DND-41 (cell line): ENCODE measurements around the gene SLAMF1.
"Not testable (repeated sequence)": the region's sequence is repeated elsewhere in the genome, so short reads cannot be mapped to it uniquely, and the experiment has no call there.

Source experiments
- ATAC-seq: fragments of 200-7000 bp; cut with Tn5 transposase; 3 replicates; pipeline ENCODE4 v1.9.1; 2021; ENCODE audit warnings: low read depth; ENCODE audit not compliant: insufficient read depth
- DNase-seq: peaks from one replicate; pipeline ENCODE4 v3.0.0-alpha.2; 2020
- H2AFZ ChIP-seq: 2 replicates; pipeline ENCODE4 v1.6.0; 2012; ENCODE audit warnings: low read depth, low read length
- H3K27ac ChIP-seq: 2 replicates; pipeline ENCODE4 v1.5.1; 2012; ENCODE audit warnings: low read length, inconsistent platforms
- H3K27me3 ChIP-seq: fragments of 200-600 bp; sonication (generic); 2 replicates; pipeline ENCODE4 v1.6.0; 2012; ENCODE audit warnings: low read length, mild to moderate bottlenecking, inconsistent platforms; ENCODE audit not compliant: insufficient read depth, poor library complexity
- H3K36me3 ChIP-seq: 2 replicates; pipeline ENCODE4 v1.5.1; 2012; ENCODE audit warnings: low read length, inconsistent platforms; ENCODE audit not compliant: insufficient read depth
- H3K4me1 ChIP-seq: 2 replicates; pipeline ENCODE4 v1.5.1; 2012; ENCODE audit warnings: mild to moderate bottlenecking, low read length; ENCODE audit not compliant: insufficient read depth
- H3K4me2 ChIP-seq: 2 replicates; pipeline ENCODE4 v1.6.0; 2012; ENCODE audit warnings: mild to moderate bottlenecking, moderate library complexity, low read length, inconsistent platforms; ENCODE audit not compliant: insufficient read depth
- H3K4me3 ChIP-seq, 2 experiments: fragments of 200-600 bp in 1 of 2; shearing (Covaris generic) in 1 of 2; 2 replicates each; pipeline ENCODE4 v1.5.1; 2012 to 2016; ENCODE audit warnings: inconsistent platforms in 2 of 2, low read length in 2 of 2, mild to moderate bottlenecking in 2 of 2, low read depth in 1 of 2, moderate library complexity in 1 of 2
- H3K79me2 ChIP-seq: 2 replicates; pipeline ENCODE4 v1.6.0; 2012; ENCODE audit warnings: low read length, inconsistent platforms; ENCODE audit not compliant: insufficient read depth
- H3K9ac ChIP-seq: 2 replicates; pipeline ENCODE4 v1.6.0; 2012; ENCODE audit warnings: low read depth, mild to moderate bottlenecking, inconsistent platforms, low read length, moderate library complexity
- H3K9me3 ChIP-seq: 2 replicates; pipeline ENCODE4 v1.5.1; 2012; ENCODE audit warnings: low read length, moderate library complexity, mild to moderate bottlenecking, inconsistent platforms; ENCODE audit not compliant: insufficient read depth, severe bottlenecking
- H4K20me1 ChIP-seq: 2 replicates; pipeline ENCODE4 v1.6.0; 2012; ENCODE audit warnings: low read length; ENCODE audit not compliant: insufficient read depth
- EZH2 ChIP-seq: IDR thresholded peaks from 3 replicates; pipeline ENCODE4 v1.6.1; 2012; ENCODE audit warnings: borderline replicate concordance, low read depth, mild to moderate bottlenecking, moderate library complexity, low read length, inconsistent platforms; ENCODE audit not compliant: severe bottlenecking
- TF ChIP-seq, protein P1 (sequence below): IDR thresholded peaks from 2 replicates; pipeline ENCODE4 v1.5.1; 2012; ENCODE audit warnings: borderline replicate concordance, low read length, moderate library complexity, mild to moderate bottlenecking; ENCODE audit not compliant: poor library complexity, severe bottlenecking; ENCODE audit errors: extremely low read depth

The SLAMF1 gene

DNA sequence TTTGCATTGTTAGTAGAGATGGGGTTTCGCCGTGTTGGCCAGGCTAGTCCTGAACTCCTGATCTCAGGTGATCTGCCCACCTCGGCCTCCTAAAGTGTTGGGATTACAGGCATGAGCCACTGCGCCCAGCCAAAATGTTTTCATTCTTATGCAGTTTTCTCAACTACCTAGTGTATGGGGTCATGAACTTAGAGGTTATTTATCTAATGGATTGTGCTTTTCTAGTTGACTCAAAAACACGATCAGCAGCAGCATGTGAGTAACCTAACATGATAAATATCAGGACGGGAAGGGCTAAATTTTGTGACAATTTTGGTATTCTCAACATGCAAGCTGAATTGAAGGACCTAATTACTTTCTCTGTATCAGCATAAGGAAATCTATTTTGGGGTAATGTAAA lies 58.4 kb downstream of the SLAMF1 start:
- H3K27me3 ChIP-seq = no peaks in the 10 kb centered on the region
- H3K4me3 ChIP-seq = no peak overlapping the region
- no peaks in the 10 kb centered on the region for H3K36me3 ChIP-seq
- no peaks in the 10 kb centered on the region for H3K4me1 ChIP-seq
- no peak overlapping the region for H3K9ac ChIP-seq
- no peak overlapping the region for H3K4me2 ChIP-seq
- H4K20me1 ChIP-seq = no peaks in the 10 kb centered on the region
- ATAC-seq (no peak), DNase-seq (no peak)
- H2AFZ ChIP-seq = no peak overlapping the region
- H3K9me3 ChIP-seq = no peaks in the 10 kb centered on the region
- H3K79me2 ChIP-seq = no peaks in the 10 kb centered on the region
- TF ChIP-seq EZH2 = no peak
- TF ChIP-seq, protein P1, sequence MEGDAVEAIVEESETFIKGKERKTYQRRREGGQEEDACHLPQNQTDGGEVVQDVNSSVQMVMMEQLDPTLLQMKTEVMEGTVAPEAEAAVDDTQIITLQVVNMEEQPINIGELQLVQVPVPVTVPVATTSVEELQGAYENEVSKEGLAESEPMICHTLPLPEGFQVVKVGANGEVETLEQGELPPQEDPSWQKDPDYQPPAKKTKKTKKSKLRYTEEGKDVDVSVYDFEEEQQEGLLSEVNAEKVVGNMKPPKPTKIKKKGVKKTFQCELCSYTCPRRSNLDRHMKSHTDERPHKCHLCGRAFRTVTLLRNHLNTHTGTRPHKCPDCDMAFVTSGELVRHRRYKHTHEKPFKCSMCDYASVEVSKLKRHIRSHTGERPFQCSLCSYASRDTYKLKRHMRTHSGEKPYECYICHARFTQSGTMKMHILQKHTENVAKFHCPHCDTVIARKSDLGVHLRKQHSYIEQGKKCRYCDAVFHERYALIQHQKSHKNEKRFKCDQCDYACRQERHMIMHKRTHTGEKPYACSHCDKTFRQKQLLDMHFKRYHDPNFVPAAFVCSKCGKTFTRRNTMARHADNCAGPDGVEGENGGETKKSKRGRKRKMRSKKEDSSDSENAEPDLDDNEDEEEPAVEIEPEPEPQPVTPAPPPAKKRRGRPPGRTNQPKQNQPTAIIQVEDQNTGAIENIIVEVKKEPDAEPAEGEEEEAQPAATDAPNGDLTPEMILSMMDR = no peak
- no peak overlapping the region for H3K27ac ChIP-seq

DNA sequence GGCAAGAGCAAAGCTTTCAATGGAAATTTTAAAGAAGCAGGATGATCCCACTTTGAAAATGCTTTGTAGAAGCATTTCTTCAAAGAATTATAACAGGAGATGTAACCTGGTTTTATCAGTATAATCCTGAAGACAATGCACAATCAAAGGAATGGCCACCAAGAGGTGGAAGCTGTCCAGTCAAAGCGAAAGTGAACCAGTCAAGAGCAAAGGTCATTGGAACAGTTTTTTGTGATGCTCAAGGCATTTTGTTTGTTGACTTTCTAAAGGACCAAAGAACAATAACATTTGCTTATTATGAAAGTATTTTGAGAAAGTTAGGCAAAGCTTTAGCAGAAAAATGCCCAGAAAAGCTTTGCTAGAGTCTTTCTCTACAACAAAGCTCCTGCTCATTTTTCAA lies 62.1 kb downstream of the SLAMF1 start:
- no peak for DNase-seq
- Histone ChIP-seq H3K4me2 (no peak overlapping the region), H3K4me3 (no peak overlapping the region), H3K36me3 (no peaks in the 10 kb centered on the region), H4K20me1 (no peaks in the 10 kb centered on the region), H3K79me2 (no peaks in the 10 kb centered on the region), H3K9ac (no peak overlapping the region), H3K4me1 (peaks cover 8% of the 10 kb centered on the region), H3K27me3 (no peaks in the 10 kb centered on the region), H3K27ac (no peak overlapping the region), H2AFZ (no peak overlapping the region), H3K9me3 (no peaks in the 10 kb centered on the region)
- no peak for TF ChIP-seq EZH2
- TF ChIP-seq, protein P1 = no peak
- no peak for ATAC-seq

DNA sequence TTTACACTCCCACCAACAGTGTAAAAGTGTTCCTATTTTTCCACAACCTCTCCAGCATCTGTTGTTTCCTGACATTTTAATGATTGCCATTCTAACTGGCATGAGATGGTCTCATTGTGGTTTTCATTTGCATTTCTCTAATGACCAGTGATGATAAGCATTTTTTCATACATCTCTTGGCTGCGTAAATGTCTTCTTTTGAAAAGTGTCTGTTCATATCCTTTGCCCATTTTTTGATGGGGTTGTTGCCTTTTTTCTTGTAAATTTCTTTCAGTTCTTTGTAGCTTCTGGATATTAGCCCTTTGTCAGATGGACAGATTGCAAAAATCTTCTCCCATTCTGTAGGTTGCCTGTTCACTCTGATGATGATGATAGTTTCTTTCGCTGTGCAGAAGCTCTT lies 63.9 kb downstream of the SLAMF1 start:
- H4K20me1 ChIP-seq, ATAC-seq: not testable (repeated sequence)

DNA sequence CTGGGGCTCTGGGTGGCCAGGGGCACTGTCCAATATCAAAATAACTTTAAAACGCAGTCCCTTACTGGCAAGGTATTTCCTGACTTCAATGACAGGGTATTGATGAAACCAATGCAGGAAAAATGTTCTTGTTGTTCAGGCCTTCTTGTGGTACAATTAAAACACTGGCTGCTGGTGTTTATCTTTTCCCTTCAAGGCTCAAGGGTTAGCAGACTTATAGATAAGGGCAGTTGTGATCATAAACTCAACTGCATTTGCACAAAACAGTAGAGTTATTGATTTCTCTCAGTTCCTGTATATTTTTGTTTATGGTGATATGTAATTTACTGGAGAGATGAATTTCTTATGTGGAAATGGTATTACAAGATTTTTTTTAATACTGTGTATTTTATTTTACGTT lies 64.9 kb downstream of the SLAMF1 start:
- no peaks in the 10 kb centered on the region for H3K9me3 ChIP-seq
- H3K4me2 ChIP-seq = no peak overlapping the region
- no peak for DNase-seq
- H3K4me3 ChIP-seq = no peak overlapping the region
- TF ChIP-seq, protein P1 = no peak
- TF ChIP-seq EZH2 = no peak
- no peaks in the 10 kb centered on the region for H4K20me1 ChIP-seq
- H3K36me3 ChIP-seq = no peaks in the 10 kb centered on the region
- no peak overlapping the region for H2AFZ ChIP-seq
- no peaks in the 10 kb centered on the region for H3K27me3 ChIP-seq
- ATAC-seq = no peak
- H3K9ac ChIP-seq = no peak overlapping the region
- no peak overlapping the region for H3K27ac ChIP-seq
- H3K79me2 ChIP-seq = no peaks in the 10 kb centered on the region
- H3K4me1 ChIP-seq = peaks cover 36% of the 10 kb centered on the region

More for the DNA sequence above, 63.9 kb downstream of the SLAMF1 start:
- H3K9ac ChIP-seq, DNase-seq, H2AFZ ChIP-seq, H3K79me2 ChIP-seq, H3K36me3 ChIP-seq, H3K4me3 ChIP-seq, H3K9me3 ChIP-seq, H3K27ac ChIP-seq, H3K27me3 ChIP-seq, H3K4me2 ChIP-seq: not testable (repeated sequence)
- peaks cover 27% of the 10 kb centered on the region for H3K4me1 ChIP-seq
